ENCODE data around the gene ASAP3. TPM values are rescaled to one million over a fixed set of nuclear protein-coding genes. Genes with fewer than 3 reads are reported as not detected.

Gene ASAP3
- total and polyA plus RNA-seq, 2 of the 4 experiments (the other 2 are of a cell fraction), result 18.6 to 18.8 TPM

DNA sequence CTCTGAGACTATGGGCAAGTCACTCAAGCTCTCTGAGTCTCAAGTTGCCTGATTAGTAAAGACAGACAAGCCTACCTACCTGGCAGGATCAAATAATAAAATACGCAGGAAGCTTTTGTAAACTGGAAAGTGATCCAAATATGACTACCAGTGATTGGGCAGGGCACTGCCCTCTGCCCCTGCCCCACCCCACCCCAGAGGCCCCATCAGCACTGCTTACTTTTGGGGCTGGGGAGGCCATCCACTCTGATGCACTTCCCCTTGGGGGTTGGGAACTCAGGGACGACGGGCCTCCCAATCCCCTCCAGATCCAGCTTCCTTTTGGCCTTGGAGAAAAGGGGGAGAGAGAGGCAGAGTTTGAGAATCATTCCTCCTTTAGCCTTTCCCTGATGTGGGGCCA, 40.2 kb upstream of the ASAP3 start:
- dilution Hi-C loops (cut with HindIII; ENCODE audit: low sequenced_read_pairs, unreplicated experiment), result no loop called here

More for the DNA sequence above, 40.2 kb upstream of the ASAP3 start:
- POLR2A ChIA-PET (ENCODE audit: unreplicated experiment), result no interaction called here
- H3K18ac ChIP-seq (ENCODE audit: low read depth, low read length), result no peak overlapping the region
- no peak overlapping the region for H2BK120ac ChIP-seq (ENCODE audit: low read depth, low read length)
- H3K27me3 ChIP-seq (ENCODE audit: control insufficient read depth, insufficient read depth, low read length), result no peaks in the 10 kb centered on the region
- no peak overlapping the region for H3K23ac ChIP-seq (ENCODE audit: low read depth, low read length)
- ATAC-seq (ENCODE audit: low read depth) (no peak), DNase-seq (no peak)
- H2BK20ac ChIP-seq (ENCODE audit: low read depth, low read length), result no peak overlapping the region
- no peaks in the 10 kb centered on the region for H3K36me3 ChIP-seq (ENCODE audit: control insufficient read depth, insufficient read depth, low read length)
- no peak overlapping the region for H2AK9ac ChIP-seq (replicated peaks; ENCODE audit: low read depth, low read length, poor library complexity)
- H2BK15ac ChIP-seq (ENCODE audit: low read depth, low read length), result no peak overlapping the region
- no peaks in the 10 kb centered on the region for H4K20me1 ChIP-seq (ENCODE audit: insufficient read depth, low read length)
- no peak overlapping the region for H3K14ac ChIP-seq (replicated peaks; ENCODE audit: low read depth, low read length)
- no TSS peak for BruUV-seq (replicated peaks)
- H3K27ac ChIP-seq (ENCODE audit: insufficient read depth, low read length), result no peak overlapping the region
- intact Hi-C loops (cut with micrococcal nuclease) (no loop called here), in situ Hi-C loops (cut with MboI; ENCODE audit: low sequenced_read_pairs) (no loop called here)
- WGBS, 2 experiments (ENCODE audit: extremely low coverage in 2 of 2, insufficient read length in 1 of 2), result no CpG with 5 or more reads among the region's 3 CpGs
- no peak overlapping the region for H3K9ac ChIP-seq (ENCODE audit: low read depth, low read length)
- no peak overlapping the region for H3K4me3 ChIP-seq (ENCODE audit: insufficient read depth, low read depth, low read length)
- H4K8ac ChIP-seq (ENCODE audit: low read depth in 2 of 2, low read length in 2 of 2), result no peak overlapping the region
- no peak overlapping the region for H4K91ac ChIP-seq (ENCODE audit: insufficient read depth, low read depth, low read length)
- no peak overlapping the region for H4K5ac ChIP-seq (ENCODE audit: low read depth, low read length)
- no peaks in the 10 kb centered on the region; a peak in 1 of 4 replicates for H3K79me1 ChIP-seq (ENCODE audit: low read depth in 1 of 2, low read length in 2 of 2)
- H3K4ac ChIP-seq (ENCODE audit: low read depth, low read length), result no peak overlapping the region
- H3K56ac ChIP-seq (ENCODE audit: extremely low read depth, insufficient read depth, low read length), result no peak overlapping the region
- no peak overlapping the region for H2AFZ ChIP-seq (replicated peaks; ENCODE audit: low read length, poor library complexity)
- H3K9me3 ChIP-seq (ENCODE audit: control insufficient read depth, insufficient read depth, low read length), result no peaks in the 10 kb centered on the region
- peaks cover 2% of the 10 kb centered on the region; the same call in 1 of the 2 replicates for H3K9me1 ChIP-seq (ENCODE audit: insufficient read depth, low read length)
- H2AK5ac ChIP-seq (ENCODE audit: low read depth, low read length), result peak overlapping the region; percentile 12; the same call in 1 of the 2 replicates
- peaks cover 4% of the 10 kb centered on the region; the same call in 1 of the 2 replicates for H3K4me1 ChIP-seq (ENCODE audit: control insufficient read depth, insufficient read depth, low read length)
- CTCF ChIA-PET, result no interaction called here
- TF ChIP-seq, protein P1, sequence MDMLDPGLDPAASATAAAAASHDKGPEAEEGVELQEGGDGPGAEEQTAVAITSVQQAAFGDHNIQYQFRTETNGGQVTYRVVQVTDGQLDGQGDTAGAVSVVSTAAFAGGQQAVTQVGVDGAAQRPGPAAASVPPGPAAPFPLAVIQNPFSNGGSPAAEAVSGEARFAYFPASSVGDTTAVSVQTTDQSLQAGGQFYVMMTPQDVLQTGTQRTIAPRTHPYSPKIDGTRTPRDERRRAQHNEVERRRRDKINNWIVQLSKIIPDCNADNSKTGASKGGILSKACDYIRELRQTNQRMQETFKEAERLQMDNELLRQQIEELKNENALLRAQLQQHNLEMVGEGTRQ (IDR thresholded peaks at IDR 0.05; ENCODE audit: low read depth, low read length), result no peak
- no peak for TF ChIP-seq SMC3 (IDR thresholded peaks at IDR 0.05; ENCODE audit: low read depth, low read length)
- no peak for TF ChIP-seq MXI1 (IDR thresholded peaks at IDR 0.05; ENCODE audit: borderline replicate concordance, low read depth, low read length)
- TF ChIP-seq RAD21 (IDR thresholded peaks at IDR 0.05; ENCODE audit: low read length), result no peak
- no peak for TF ChIP-seq NFE2L2 (IDR thresholded peaks at IDR 0.05; ENCODE audit: low read depth, low read length)
- TF ChIP-seq RFX5 (IDR thresholded peaks at IDR 0.05; ENCODE audit: low read depth, low read length), result no peak
- H3K4me2 ChIP-seq (ENCODE audit: low read depth, low read length), result no peak overlapping the region
- no peak overlapping the region for H2BK5ac ChIP-seq (ENCODE audit: low read depth, low read length, poor library complexity, severe bottlenecking)
